Activated CD8-positive, alpha-beta memory T cell treated with anti-CD3 and anti-CD28 coated beads for 36 hours (primary cell): ENCODE data around the gene ANKMY1. TPM values are rescaled to one million over a fixed set of nuclear protein-coding genes. Genes with fewer than 3 reads are reported as not detected.

Source experiments
- CTCF ChIA-PET: fragments of 350-600 bp; sonication (Branson Sonifier 250); formaldehyde crosslinking; loops from one replicate; lab custom pipeline; 2021; ENCODE audit warnings: antibody characterized with exemption; lab: Charles Lee
- POLR2A ChIA-PET: fragments of 350-600 bp; sonication (Branson Sonifier 250); formaldehyde crosslinking; loops from one replicate; lab custom pipeline; 2021; ENCODE audit warnings: antibody characterized with exemption; lab: Charles Lee
- total RNA-seq, 2 experiments: library from RNA; stranded (reverse); gene quantifications; one replicate each; pipeline ENCODE4 v1.2.3, GENCODE V29; 2021

Gene ANKMY1
- total RNA-seq, 2 experiments from 2014 or later = 21.1 to 23.0 TPM

DNA sequence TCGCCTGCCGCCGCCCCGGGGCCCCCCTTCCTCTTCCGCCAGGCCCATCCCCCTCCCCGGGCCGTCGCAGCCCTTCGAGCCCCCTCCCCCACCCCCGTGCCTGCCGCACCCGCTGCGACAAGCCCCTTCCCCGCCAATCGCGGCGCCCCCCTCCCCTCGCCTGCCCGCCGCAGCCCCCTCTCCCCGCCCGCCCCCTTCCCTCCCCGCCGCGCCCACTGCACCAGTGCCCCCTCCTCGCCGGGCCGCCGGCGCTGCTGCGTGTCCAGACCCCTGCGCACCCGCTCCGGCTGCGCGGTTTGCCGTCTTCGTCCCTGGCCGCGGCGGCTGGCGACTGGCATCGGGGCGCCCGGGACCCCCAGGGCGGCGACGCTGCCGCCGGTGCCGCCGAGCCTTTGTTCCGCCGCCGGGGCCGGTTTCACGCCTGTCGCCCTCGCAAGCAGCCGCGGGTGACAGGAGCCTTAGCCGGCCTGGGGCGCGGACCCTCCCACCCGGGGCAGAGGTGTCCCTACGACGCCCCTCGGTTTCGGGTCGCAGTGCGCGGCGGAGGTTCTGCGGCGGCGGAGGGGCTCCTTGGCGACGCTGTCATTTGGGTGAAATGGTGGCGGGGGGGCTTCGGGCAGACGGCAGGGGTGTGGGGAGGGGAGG lies 104.2 kb downstream of the ANKMY1 start:
- CTCF ChIA-PET = interaction anchor here (0.7 kb wide), 1 partner anchor 34 kb away, joined by 4 read pairs; no protein-coding TSS in a partner anchor
- POLR2A ChIA-PET = no interaction called here

DNA sequence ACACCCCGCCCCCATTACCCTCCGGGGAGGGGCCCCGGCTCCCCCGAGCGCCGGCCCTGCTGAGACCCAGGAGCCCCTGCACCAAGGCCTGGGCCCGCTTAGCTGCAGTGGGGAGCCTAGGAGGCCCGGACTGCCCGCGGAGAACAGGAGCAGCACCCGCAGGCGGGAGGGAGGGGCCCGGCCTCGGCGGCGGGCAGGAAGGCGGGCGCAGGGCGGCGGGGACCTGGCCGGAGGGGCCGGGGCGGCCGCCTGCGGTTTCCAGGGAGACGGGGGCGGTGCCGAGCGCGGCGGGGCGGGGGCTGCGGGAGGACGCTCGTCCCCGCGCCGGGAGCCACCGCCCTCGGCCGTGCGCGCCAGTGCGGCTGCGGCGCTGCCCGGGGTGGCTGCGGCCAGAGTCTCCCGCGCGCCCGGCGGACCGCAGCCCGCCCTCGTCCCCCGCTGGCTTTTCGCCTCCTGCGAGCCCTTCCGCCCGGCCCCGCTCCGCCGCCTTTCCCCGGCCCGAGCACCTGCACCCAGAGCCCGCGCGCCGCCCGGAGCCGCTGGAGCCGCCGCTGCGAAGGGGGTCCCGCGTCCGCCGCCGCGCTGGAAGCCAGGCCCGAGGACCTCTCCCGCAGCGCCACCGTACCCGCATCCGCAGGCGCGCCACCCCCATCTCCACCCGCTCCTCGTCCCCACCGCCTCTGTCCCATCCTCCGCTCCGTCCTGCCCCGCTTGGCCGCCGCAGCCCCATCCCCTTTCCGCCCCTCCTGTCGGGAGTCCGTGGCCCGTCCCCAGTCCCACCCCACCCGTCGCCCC lies 105.1 kb downstream of the ANKMY1 start:
- POLR2A ChIA-PET = interaction anchor here (0.5 kb wide), 1 partner anchor 1436 kb away, joined by 4 read pairs; no protein-coding TSS in a partner anchor

DNA sequence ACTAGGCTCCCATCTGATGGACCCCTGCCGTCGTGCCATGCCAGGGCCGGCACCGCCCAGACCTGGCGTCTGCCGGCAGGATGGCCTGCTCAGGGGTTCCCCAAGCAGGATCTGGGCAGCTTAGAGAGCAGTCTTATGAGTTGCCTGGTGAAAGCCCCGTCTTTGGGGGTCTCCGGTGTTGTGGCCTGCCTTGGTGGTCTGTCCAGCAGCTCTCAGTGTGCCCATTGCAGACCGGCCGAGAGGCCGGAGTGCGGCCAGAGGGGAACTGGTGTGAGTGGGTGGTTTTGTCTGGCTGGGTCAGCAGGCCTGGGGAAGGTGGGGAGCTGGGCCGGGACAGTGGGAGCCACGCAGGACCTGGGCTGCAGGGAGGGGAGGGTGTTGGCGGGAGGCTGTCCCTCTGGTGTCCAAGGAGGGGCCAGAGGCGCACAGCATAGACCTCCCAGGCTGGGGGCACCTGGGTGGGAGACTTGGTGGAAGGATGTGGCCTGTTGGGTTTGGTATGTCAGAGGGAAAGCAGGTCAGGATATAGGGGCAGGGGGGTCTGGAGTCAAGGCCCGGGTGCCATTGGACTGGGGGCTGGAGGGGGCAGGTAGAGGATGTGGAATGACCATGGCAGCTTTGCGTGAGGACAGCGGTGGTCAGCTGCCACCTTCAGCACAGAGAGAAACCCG lies 105.9 kb downstream of the ANKMY1 start:
- ChIA-PET POLR2A (interaction anchor here (0.5 kb wide), 1 partner anchor 1437 kb away, joined by 4 read pairs; no protein-coding TSS in a partner anchor), CTCF (no interaction called here)

More for the DNA sequence above, 105.1 kb downstream of the ANKMY1 start:
- CTCF ChIA-PET = interaction anchor here (0.7 kb wide), 1 partner anchor 35 kb away, joined by 4 read pairs; no protein-coding TSS in a partner anchor

DNA sequence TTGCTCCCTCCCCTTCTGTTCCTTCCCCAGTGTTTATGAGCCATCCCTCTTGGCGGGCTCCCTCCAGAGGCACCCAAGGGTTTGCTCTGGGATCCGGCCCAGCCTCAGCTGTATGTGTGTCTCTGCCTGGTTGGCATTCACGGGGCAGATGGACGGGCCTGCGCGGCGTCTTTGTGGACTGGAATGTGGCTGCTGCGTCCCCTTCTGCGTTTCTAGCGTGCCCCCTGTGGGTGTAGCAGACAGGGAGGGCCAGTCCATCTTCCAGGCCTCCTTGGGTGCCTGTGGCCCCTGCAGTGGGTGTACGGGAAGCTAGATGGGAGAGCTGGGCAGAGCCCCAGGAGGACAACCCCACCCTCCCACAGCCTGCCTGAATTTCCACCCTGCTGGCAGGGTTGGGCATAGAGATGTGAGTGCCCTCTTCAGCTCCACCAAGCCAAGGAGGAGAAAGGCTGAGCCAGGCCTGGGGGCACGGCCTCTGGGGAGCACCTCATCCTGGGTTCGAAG lies 106.6 kb downstream of the ANKMY1 start:
- POLR2A ChIA-PET = no interaction called here

DNA sequence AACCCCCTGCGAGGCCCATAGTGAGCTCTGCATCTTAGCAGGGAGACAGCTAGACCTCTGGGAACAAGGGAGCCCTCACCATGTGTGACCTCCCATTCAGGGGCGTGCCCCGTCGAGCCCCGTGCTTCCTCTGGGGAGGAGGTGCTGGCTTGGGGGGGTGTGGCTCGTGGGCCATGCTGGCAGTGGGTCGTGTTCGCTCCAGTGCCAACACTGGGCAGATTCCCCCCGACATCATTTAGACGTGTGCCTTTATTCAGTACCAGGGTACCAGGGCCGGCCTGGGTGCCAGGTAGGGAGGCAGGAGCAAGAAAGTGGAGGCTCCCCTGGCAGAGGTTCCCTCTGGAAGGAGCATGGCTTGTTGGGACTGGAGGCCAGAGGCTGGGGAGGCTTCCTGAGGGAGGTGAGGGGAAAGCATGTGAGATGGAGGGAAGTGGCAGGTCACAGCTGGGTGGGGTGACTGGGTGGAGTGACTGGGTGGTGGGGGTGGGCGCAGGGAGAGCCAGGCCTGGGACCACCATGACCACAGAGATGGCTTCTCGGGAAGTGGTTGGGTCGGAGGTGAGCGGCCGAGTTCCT lies 107.2 kb downstream of the ANKMY1 start:
- POLR2A ChIA-PET = no interaction called here
- CTCF ChIA-PET = no interaction called here

More for the DNA sequence above, 106.6 kb downstream of the ANKMY1 start:
- CTCF ChIA-PET = no interaction called here

DNA sequence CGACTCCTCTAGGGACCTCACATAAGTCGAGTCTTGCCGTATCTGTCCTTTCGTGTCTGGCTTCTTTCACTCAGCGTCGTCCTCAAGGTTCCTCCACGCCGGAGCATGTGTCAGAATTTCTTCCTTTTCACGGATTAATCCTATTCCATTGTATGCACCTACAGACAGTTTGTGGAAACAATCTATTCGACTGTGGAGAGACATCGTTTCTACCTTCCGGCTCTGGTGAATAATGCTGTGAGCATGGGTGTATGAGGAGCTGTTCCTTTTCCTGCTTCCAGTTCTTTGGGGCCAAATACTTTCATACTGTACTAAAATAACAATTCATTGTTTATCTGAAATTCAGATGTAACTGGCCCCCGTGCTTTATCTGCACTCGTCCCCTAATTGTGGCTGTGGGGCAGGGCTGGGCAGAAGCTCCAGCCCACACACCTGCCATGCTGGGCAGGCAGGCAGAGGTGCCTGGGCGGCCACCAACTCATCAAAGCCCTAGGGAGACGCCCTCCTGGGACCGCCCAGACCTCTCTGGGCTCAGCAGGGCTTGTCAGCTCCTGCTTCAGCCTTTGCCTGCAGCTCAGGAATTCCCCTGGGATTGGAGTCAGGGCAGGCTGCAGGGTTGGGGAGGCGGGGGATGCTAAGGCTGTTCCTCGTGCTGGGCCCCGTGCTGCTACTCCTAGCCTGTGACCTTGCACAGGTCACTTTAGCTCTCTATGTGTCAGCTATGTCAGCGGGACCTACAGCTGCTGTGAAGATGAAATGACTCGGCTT lies 107.8 kb downstream of the ANKMY1 start:
- ChIA-PET CTCF (no interaction called here), POLR2A (no interaction called here)

DNA sequence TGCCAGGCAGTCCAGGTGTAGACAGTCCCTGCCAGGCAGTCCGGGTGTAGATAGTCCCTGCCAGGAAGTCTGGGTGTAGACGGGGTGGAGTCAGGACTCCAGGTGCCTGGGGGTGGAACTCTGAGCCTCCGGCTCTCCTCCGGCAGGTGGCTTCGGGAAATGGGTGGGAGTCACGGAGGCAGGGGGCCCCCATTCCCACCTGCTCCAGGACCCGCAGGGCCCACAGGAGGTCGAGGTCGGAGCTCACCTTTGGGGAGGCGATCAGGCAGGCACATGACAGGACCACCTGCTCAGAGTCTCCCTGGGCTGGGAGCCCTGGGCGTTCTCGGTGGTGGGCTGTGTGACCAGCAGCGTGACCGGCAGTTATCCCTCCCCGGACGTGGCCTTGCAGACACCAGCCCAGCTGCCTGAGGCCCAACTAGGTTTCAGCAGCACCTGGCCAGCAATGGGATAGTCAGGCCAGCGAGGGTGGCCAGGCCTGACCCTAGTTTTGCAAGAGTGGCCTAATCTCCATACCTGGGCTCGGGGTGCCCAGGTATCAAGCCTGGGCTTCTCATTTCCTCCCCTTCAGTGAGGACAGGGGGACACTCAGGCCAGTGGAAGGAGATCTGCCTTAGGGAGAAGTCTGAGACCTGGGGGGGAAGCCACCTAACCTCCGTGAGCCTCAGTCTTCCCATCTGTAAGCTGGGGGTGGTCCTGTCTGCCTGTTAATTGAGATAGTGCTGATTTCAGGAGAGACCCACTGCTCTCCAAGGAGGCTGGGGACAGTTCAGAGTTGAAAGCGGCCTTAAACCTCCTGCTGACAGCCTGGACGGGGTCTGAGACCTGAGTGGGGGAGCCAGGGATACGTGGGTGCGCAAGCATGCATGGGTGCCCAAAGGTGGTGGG lies 109.2 kb downstream of the ANKMY1 start:
- ChIA-PET POLR2A (no interaction called here), CTCF (no interaction called here)

DNA sequence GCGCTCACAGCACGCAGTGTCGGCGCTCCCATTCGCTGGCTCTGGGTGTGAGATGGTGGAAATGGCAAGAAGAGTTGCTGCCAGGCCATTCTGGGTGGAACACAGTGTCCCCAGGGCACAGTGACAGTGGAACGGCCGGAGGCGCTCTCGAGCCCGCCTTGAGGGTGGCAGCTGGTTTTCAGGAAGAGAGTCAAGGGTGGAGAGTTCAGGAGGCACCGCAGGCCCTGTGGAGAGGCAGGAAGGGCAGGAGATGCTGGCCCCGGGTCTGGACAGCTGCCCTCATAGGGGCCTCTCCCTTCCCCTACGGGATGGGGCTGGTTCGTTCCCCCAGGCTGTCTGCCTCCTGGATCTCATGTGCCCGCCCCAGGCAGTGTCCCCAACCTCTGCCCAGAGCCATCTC lies 109.9 kb downstream of the ANKMY1 start:
- CTCF ChIA-PET = no interaction called here

DNA sequence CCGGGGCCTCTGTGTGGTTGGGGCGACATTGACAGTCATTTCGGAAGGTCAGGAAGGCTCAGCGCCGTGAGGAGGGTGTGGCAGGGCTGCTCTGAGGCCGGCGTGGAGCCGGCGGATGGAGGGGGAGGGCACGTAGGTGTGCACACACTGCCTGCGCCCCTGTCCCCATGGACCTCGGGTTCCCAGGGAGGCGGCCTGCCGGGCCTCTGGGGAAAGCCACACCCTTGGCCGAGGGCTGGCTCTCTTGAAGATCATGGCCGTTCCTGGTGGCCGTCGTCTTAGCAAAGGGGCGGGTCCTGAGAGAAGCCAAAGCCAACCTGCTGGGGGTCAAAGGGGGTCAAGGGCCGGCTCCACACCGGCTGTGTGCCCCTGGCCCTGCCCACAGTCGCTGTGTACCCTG lies 110.5 kb downstream of the ANKMY1 start:
- CTCF ChIA-PET = no interaction called here
- POLR2A ChIA-PET = no interaction called here

More for the DNA sequence above, 109.9 kb downstream of the ANKMY1 start:
- POLR2A ChIA-PET = no interaction called here

DNA sequence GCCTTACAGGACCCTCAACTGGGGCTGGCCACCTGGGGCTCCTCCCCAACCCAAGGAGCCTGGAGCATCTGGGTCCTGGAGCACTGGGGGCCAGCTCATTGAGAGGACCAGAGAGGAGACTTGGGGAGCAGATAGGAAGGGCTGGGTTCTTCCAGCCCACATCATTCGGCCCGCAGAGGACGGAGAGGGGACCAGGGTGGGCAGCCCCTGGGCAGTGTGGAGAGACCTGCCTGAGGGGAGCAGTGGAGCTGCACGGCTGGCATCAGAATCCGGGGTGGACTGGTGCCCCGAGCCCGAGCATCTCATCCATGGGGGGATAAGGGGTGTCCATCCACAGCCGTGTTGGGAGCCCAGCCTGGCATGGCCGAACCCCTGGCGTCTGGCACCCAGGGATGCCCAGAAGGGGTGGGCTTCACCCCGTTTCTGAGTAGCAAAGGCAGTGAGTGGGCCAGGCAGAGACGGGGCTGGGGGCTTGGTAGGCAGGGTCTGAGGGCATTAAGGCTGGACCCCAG lies 111.1 kb downstream of the ANKMY1 start:
- ChIA-PET CTCF (no interaction called here), POLR2A (no interaction called here)

DNA sequence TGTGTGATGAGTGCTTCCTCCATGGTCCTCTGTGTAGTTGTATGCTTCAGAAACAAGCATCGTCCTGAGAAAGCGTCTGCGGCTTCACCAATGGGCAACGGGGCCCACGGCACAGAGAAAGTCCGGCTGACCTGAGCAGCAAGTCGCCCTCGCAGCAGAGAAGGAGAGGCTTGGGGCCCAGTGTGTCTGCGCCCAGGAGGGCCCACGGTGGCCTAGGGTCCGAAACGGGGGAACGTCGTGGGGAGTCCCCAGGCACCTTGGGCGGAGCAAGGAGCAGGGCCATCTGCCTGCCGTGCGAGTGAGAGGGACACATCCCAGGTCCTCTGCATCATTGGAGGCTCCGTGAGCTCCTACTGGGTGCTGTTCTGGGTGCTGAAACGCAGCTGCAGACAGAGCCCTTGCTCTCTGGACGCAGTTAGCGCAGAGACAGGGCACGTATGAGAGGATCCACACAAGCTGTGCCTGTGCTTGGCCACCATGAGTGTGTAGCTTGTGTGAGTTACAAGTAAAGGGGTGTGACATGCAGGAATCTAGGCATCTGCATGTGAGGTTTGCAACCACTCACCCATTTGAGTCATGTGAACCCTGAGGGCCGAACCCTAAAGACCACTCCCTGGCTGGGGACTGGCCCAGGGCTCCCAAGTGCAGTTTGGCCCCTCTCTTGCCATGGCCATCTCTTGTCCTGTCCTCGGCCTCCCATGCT lies 111.7 kb downstream of the ANKMY1 start:
- ChIA-PET CTCF (no interaction called here), POLR2A (no interaction called here)

DNA sequence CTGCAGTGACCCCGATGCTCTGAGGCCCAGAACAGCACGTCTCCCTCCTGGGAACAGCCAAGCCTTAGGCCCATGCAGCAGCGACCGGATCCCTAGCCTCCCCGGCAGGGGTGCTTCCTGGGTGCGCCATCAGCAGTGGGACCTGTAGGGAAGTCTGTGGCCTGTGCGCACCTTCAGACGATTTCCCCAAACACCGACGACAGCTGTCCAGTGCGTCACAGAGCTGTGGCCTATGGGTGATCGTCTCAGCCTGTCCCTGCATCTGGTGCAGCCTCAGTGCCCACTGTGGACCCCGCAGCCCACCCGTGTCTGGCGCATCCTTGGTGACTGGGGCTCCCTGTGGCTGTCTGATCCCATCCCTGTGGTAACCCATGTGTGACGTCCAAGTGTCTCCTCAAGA lies 113.3 kb downstream of the ANKMY1 start:
- ChIA-PET POLR2A (interaction anchor here (0.6 kb wide), 1 partner anchor 8 kb away, joined by 4 read pairs; no protein-coding TSS in a partner anchor), CTCF (no interaction called here)

DNA sequence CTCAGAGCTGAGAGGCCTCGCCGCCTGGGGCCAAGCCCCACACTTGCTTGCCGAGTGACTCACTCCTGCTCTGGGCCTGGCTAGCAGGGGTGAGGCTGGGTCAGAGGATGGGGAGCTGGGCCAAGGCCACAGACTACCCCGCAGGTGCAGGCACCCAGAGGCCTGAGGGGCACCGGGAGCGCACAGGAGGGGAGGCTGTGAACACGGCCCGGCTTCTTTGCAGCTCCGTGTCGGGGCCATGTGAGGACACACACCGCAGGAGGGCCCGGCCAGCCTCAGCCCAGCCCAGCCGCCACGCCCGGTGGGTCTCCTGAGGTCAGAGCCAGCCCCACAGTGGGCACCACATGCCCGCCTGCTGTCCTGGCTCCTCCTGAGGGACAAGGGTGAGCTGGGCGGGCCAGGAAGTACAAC lies 113.9 kb downstream of the ANKMY1 start:
- CTCF ChIA-PET = no interaction called here
- POLR2A ChIA-PET = interaction anchor here (0.6 kb wide), 1 partner anchor 210 kb away, joined by 5 read pairs; no protein-coding TSS in a partner anchor

DNA sequence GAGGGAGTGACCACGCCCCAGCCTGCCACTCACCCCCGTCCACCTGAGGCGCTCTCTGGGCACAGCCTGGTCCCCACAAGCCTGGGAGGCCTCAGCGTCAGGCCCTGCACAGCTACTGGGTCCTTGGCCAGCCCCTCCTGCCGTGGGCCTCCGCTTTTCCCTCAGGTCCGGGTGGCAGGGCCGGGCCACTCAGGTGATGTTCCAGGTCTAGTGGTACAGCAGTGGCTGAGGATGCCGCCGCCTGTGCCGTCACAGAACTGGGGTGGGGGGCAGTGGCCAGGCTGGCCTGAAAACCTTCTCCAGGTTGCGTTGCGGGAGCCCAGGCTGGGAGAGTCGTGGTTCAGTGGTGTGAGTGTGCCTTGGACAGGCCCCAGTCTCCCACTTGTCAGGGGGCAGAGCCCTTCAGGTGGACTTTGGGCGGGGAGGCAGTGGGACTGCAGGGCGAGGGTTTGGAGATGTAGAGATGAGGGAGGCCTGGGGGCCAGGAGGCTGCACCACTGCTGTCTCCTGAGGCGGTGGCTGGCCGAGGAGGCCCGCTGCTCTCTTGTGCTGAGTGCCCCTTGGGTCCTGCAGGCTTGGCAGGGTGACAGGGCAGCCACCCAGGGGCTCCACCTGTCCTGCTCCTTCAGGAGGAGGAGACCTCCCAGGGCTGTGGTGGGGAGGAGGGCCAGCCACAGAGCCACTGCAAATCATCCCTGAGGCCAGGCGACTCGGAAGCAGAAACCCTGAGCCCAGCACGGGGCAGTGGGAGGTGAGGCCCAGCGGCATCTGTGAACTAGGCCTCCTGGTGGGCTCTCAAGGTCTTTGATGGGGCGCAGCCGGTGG lies 114.7 kb downstream of the ANKMY1 start:
- POLR2A ChIA-PET = interaction anchor here (0.6 kb wide), 1 partner anchor 210 kb away, joined by 5 read pairs; no protein-coding TSS in a partner anchor
- CTCF ChIA-PET = no interaction called here

DNA sequence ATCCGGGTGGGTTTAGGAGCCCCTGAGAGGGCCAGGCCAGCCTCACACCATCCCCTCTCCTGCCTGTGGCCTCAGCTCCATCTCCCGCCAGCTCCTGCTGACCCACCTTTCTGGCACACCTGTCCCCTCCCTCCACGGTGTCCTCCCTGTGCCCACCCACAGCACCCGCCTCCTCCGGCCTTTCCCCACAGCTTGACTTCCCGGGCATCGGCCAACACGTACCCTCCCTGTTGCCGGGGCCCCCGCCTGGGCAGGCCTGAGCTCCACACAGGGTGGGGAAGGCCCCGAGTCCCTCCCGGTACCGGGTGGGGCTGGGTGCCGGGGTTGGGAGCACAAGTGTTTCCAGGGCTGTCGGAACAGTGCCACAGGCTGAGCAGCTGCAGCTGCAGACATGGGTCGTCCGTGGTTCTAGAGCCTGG lies 115.8 kb downstream of the ANKMY1 start:
- POLR2A ChIA-PET = no interaction called here
- CTCF ChIA-PET = interaction anchor here (0.5 kb wide), 1 partner anchor 1522 kb away, joined by 3 read pairs; no protein-coding TSS in a partner anchor
